ENCODE measurements around the gene PDE7B. TPM values are rescaled to one million over a fixed set of nuclear protein-coding genes. Genes with fewer than 3 reads are reported as not detected.

PDE7B gene
- total and polyA plus RNA-seq, 8 donors, result 0.29 to 73.2 (median 5.0) TPM

DNA sequence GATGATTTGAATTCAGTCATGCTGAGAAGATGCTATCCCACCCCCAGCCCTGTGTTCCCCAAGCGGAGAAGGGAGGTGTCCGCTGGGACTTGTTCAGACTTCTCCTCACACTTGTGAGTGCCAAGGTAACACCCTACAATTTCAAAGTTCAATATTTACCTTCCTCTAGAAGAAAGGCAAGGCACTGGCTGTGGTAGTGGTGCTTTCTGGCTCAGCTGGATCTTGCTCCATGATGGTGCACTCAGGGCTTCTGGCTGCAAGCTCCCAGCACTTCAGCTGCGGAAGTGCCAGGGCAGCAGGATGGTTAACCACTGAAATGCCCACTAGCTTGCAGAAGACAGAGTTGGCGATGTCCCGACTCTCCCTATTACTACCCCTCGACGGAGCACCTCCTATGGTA, 263.2 kb downstream of the PDE7B start:
- H3K36me3 ChIP-seq, result no peaks in the 10 kb centered on the region
- no peak for TF ChIP-seq EP300 (IDR thresholded peaks at IDR 0.05)
- TF ChIP-seq POLR2AphosphoS5 (IDR thresholded peaks at IDR 0.05), result peak in 1 of 3 donors; percentile 56
- peak overlapping the region in 3 of 5 donors; percentile 11 to 47 (median 32) for H3K27ac ChIP-seq
- no peak overlapping the region for H3K4me3 ChIP-seq
- no peaks in the 10 kb centered on the region for H3K9me3 ChIP-seq
- no peaks in the 10 kb centered on the region for H3K27me3 ChIP-seq
- peaks cover 0 to 48% (median 24%) of the 10 kb centered on the region in 4 donors for H3K4me1 ChIP-seq
- 68 to 88% (median 72%) methylated on average over 7 of the region's 7 CpGs for WGBS, 5 donors
- intact Hi-C loops (cut with DNase I; ENCODE audit: low total_unique reads), result no loop called here
- DNase-seq, result peak; percentile 57 to 61

DNA sequence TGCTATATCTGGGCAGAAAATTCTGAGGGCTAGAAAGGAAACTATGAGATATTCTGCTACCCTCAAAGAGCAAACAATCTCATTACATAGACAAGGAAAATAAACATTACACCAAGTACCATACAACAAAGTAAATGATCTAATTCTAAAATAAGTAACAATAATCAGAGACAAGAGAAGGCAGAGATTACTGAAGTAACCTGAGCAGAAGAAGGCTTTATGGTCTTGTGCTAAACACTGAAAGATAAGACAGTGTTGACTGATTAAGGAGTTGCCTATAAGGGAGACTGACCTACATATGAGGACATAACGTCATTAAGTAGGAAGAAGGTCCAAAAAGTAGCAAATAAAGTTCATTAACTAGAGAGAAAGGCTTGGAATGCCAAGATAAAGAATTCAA, 264.4 kb downstream of the PDE7B start:
- H3K4me1 ChIP-seq, result peaks cover 0 to 48% (median 24%) of the 10 kb centered on the region in 4 donors
- TF ChIP-seq POLR2A (IDR thresholded peaks at IDR 0.05) (no peak), POLR2AphosphoS5 (IDR thresholded peaks at IDR 0.05) (no peak), EP300 (IDR thresholded peaks at IDR 0.05) (no peak)
- TF ChIP-seq, protein P1, sequence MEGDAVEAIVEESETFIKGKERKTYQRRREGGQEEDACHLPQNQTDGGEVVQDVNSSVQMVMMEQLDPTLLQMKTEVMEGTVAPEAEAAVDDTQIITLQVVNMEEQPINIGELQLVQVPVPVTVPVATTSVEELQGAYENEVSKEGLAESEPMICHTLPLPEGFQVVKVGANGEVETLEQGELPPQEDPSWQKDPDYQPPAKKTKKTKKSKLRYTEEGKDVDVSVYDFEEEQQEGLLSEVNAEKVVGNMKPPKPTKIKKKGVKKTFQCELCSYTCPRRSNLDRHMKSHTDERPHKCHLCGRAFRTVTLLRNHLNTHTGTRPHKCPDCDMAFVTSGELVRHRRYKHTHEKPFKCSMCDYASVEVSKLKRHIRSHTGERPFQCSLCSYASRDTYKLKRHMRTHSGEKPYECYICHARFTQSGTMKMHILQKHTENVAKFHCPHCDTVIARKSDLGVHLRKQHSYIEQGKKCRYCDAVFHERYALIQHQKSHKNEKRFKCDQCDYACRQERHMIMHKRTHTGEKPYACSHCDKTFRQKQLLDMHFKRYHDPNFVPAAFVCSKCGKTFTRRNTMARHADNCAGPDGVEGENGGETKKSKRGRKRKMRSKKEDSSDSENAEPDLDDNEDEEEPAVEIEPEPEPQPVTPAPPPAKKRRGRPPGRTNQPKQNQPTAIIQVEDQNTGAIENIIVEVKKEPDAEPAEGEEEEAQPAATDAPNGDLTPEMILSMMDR (IDR thresholded peaks at IDR 0.05), result no peak
- intact Hi-C loops (cut with DNase I; ENCODE audit: low total_unique reads), result no loop called here
- no peaks in the 10 kb centered on the region for H3K36me3 ChIP-seq
- no peak for DNase-seq
- H3K27ac ChIP-seq, result peak overlapping the region in 1 of 5 donors; percentile 25
- H3K9me3 ChIP-seq, result no peaks in the 10 kb centered on the region
- no peak overlapping the region for H3K4me3 ChIP-seq
- WGBS, 5 donors, result 18 to 44% (median 28%) methylated on average over 1 of the region's 1 CpG
- no peaks in the 10 kb centered on the region for H3K27me3 ChIP-seq

DNA sequence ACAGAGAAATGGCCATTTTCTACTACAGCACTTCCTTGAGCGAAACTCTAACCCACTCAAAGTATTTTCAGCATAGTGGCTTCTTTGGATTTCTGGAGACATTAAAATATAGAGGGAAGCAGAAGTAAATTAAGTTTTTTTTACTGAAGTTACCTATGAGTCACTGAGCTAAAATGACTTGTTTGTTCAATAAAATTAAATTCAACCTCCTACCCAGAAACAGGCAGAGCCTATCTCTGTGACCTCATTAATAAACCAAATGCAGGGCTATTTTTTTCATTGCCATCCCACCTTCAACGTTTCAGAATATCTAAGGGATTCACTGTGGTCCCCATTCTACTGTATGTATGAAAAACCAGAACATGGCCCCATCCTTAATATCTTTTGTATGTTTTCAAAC, 265.6 kb downstream of the PDE7B start:
- no peak overlapping the region for H3K27ac ChIP-seq
- H3K4me1 ChIP-seq, result peaks cover 0 to 43% (median 24%) of the 10 kb centered on the region in 4 donors
- TF ChIP-seq, protein P1 (IDR thresholded peaks at IDR 0.05), result no peak
- TF ChIP-seq POLR2A (IDR thresholded peaks at IDR 0.05) (no peak), EP300 (IDR thresholded peaks at IDR 0.05) (no peak), POLR2AphosphoS5 (IDR thresholded peaks at IDR 0.05) (no peak)
- DNase-seq, result no peak
- H3K9me3 ChIP-seq, result no peaks in the 10 kb centered on the region
- 53 to 67% (median 60%) methylated on average over 2 of the region's 2 CpGs for WGBS, 5 donors
- intact Hi-C loops (cut with DNase I; ENCODE audit: low total_unique reads), result no loop called here
- no peaks in the 10 kb centered on the region for H3K27me3 ChIP-seq
- no peak overlapping the region for H3K4me3 ChIP-seq
- H3K36me3 ChIP-seq, result no peaks in the 10 kb centered on the region

DNA sequence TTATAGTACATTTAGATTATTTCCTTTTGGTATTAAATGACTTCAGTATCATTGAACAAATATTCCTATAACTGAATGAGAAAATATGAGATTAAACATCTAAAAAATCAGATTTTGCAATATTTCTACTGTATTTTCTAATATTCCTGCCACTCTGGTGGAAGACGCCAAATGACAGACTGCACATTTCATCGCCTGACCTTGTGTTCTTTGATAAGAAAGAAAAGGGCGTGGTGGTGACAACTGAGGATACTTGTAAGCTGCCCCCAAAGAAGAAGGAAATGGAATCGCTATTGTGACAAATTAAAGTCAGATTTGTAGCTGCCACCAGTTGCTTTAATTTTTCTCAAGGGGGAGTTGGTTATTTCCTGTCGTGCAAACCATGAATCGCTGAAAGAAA, 267.3 kb downstream of the PDE7B start:
- H3K9me3 ChIP-seq, result no peaks in the 10 kb centered on the region
- H3K4me1 ChIP-seq, result peaks cover 0 to 28% (median 17%) of the 10 kb centered on the region in 4 donors
- WGBS, 5 donors, result 80 to 91% (median 83%) methylated on average over 6 of the region's 6 CpGs
- DNase-seq, result no peak
- no peak overlapping the region for H3K4me3 ChIP-seq
- H3K27ac ChIP-seq, result no peak overlapping the region
- no peaks in the 10 kb centered on the region for H3K36me3 ChIP-seq
- no peak for TF ChIP-seq POLR2AphosphoS5 (IDR thresholded peaks at IDR 0.05)
- TF ChIP-seq POLR2A (IDR thresholded peaks at IDR 0.05), result no peak
- TF ChIP-seq EP300 (IDR thresholded peaks at IDR 0.05), result no peak
- TF ChIP-seq, protein P1 (IDR thresholded peaks at IDR 0.05), result no peak
- no peaks in the 10 kb centered on the region for H3K27me3 ChIP-seq
- intact Hi-C loops (cut with DNase I; ENCODE audit: low total_unique reads), result no loop called here

DNA sequence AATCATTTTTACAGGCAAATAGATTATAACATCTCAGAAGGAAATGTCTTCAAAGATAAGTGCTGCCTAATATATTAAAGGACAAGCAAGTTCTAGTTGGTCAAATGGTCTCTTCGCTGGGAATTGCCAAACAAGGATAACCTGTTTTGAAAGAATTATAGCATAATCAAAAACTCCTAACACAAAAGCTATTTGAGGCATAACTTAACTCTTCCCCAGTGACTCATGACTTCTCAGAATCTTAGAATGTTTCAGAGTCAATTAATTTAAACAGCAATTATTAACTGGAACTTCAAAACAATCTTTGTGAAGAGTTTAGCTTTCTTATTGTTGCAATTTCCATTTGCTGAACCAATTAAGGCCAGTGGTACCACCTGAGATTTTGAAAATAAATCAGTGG, 272.0 kb downstream of the PDE7B start:
- intact Hi-C loops (cut with DNase I; ENCODE audit: low total_unique reads), result no loop called here
- peaks cover 0 to 12% (median 5%) of the 10 kb centered on the region in 4 donors for H3K4me1 ChIP-seq
- no peaks in the 10 kb centered on the region for H3K9me3 ChIP-seq
- no peaks in the 10 kb centered on the region for H3K27me3 ChIP-seq
- 32 to 50% (median 39%) methylated on average over 1 of the region's 1 CpG for WGBS, 5 donors
- H3K4me3 ChIP-seq, result no peak overlapping the region
- TF ChIP-seq, protein P1 (IDR thresholded peaks at IDR 0.05), result no peak
- no peak for TF ChIP-seq POLR2A (IDR thresholded peaks at IDR 0.05)
- TF ChIP-seq POLR2AphosphoS5 (IDR thresholded peaks at IDR 0.05), result no peak
- no peak for TF ChIP-seq EP300 (IDR thresholded peaks at IDR 0.05)
- no peak for DNase-seq
- H3K36me3 ChIP-seq, result no peaks in the 10 kb centered on the region
- H3K27ac ChIP-seq, result no peak overlapping the region
